ENCODE measurements around the gene PDIK1L.
A peak's percentile ranks its signal among the peaks of the same experiment; 100 is the strongest.

Gene PDIK1L

DNA sequence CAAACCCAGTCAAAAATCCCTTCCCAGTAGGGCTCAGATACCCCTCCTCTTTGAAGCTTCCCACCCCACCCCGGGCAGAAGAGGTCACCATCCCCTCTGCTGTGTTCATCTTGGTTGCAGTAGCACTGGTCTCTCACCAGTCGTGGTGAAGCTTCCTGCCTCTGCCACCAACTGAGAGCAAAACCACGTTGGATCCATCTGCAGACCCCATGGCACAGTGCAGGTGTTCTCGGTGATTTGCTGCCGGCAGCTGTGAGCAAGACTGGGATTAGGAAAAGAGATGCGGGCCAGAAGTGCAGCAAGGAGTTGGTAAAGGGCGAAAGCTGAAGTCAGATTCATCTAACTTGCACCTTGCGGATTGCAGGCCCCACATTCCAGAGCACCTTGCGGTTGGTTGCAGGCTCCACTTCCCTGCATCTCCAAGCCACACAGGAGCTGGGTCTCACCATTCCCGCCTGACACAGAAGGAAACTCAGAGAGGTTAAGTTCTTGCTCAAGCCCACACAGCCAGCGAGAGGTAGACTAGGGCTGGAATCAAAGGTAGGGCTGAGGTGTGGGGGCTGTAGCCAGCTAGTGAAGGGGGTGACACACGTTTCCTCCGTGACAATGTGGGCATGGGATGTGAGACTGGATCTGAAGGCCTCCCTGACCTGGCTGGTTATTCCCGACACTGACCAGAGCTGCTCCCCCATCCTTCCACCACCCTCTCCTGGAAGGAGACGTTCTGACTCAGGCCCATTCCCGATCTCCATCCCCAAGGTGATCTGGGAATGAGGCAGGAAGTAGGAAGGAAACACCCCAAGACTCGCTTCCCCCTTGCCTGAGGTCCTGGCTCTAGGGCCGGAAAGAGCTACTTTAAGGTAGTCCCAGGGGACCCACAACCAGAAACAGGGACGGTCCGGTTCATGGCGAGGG is 44.0 kb downstream of the PDIK1L start:
- DNase-seq (ENCODE audit: low spot score): peak; percentile 41

DNA sequence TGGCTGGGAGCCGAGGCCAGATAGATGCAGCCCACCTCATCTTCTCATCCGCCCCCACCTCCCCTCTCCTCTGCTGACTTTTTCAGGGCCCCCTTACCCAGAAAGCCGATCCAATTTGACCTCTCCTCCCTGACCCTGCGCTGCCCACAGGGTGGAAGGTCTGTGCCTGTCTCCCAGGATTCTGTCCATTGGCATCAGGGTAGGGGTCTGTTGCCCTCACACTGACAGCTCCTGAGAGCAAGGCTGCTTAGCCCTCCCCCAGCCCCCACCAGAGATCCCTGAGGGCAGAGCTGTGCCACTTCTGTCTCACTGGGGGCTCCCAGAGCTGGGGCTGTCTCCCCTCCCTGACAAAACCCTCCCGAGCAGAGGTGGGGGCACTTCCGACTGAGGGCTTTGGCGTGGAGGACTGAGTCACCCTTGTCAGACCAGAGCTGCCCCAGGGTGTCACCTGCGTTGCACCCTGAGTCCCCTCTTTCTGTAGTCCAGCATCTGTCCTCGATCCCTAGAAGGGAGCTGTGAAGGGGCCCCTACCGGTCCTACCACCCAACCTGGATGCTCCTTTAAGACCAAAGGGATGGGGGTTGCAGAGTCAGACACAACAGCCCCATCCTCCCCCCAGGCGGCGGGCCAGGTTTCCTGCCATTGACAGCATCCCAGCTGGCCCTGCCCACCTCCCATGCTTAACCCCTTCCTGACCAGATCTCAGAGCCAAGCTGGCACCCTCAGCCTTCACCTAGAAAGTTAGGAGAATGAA is 44.8 kb downstream of the PDIK1L start:
- no peak for DNase-seq (ENCODE audit: low spot score)

DNA sequence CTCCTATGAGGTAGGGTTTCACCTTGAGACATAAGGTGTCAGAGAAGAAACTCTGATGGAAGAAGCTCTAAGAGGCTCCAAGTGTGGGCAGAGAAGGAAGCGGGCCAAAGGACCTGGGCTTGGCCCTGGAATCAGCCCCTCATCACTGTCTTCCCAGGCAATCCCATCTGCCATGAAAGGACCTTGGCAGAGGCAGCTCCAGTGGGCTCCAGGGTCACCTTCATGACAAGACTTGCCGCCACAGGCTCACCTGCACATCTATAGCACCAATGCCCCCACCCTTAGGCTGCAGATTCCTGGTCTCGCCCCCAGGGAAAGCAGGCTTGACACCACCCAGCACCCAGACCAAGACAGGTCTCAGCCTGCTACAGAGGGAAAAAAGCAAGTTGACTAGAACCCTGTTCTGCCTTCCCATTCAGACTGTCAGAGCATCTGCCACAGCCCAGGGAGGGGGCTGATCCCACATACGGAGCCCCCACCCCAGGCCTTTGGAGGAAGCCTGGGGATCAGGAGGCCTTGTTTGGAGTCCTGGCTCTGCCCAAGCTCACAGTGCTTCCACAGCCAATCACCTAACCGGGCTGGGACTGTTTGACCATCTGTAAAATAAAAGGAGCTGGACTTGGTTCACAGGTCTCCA is 46.8 kb downstream of the PDIK1L start:
- DNase-seq (ENCODE audit: low spot score): no peak

GRCh38 chr1:26158908-26159742 is 47.5 kb downstream of the PDIK1L start, which contains the start of gene FAM110D:
TSS of gene FAM110D (plus strand) at chr1:26159079. CDS start at chr1:26161292, 2,213 bp downstream.
- DNase-seq (ENCODE audit: low spot score): no peak

- DNase-seq (ENCODE audit: low spot score): no peak
Measured at GRCh38 chr1:26159743-26160039, 48.1 kb downstream of the PDIK1L start.

DNA sequence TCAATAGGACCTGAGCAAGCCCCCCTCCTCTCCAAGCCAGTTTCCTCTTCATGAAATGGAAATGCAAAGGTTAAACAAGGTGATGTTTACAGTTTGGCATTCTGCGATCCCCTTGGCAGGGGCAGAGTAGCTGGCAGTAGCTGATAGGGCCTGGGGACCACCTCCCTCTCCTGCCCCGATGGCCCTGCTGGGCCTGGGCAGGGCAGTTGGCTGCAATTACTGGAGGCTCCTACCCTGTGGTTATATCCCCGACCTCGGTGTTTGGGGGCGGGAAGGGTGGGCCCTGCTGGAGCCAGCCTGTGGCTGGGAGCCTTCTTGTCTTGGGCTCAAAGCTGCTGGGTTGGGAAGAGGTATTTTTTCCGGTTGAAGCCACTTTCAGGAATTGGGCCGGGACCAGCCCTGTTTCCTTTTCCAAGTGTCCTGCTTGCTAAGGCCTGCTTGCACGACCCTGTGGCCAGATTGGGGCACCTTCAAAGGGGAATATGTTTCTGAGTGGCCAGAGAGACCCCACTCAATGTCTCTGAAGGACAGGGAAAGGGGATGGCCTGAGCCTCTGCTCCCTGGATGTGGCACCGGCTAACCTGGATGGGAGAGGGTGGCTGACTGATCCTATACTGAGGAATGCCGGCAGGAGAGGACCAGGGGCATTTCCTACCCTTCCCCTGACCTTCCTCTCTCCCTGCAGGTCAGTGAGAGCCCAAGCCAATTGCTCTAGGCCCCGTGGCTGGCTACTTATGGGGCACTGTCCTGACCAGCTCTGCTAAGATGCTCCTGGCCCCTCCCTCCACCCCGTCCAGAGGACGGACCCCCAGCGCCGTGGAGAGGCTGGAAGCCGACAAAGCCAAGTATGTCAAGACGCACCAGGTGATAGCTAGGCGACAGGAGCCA is 49.1 kb downstream of the PDIK1L start:
- DNase-seq (ENCODE audit: low spot score): no peak

- DNase-seq (ENCODE audit: low spot score): peak; percentile 80
Measured at GRCh38 chr1:26161415-26162219, 50.0 kb downstream of the PDIK1L start.

DNA sequence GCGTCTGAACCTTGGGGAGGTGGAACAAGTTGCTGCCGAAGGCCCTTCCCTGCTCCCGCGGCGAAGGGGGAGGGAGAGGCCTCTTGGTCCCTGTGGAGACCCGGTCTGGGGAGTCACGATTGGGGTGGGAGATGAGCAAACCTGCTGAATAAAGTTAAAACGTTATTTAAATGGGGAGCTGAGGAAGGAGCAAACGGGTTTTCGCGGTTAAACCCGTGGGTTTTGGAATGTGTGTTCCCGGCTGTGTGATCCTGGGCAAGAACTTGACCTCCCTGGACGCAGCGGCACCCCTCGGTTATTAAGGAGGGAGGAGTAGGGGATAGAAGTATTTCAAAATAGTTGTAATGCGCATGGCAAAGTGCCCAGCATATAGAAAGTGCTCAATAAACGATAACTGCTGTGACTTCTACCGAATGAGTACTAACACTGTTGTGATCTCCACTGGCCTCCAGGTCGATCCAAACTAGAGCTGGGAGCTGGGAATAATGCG is 50.6 kb downstream of the PDIK1L start:
- no peak for DNase-seq (ENCODE audit: low spot score)

- no peak for DNase-seq (ENCODE audit: low spot score)
Measured at GRCh38 chr1:26163684-26164035, 52.0 kb downstream of the PDIK1L start.

DNA sequence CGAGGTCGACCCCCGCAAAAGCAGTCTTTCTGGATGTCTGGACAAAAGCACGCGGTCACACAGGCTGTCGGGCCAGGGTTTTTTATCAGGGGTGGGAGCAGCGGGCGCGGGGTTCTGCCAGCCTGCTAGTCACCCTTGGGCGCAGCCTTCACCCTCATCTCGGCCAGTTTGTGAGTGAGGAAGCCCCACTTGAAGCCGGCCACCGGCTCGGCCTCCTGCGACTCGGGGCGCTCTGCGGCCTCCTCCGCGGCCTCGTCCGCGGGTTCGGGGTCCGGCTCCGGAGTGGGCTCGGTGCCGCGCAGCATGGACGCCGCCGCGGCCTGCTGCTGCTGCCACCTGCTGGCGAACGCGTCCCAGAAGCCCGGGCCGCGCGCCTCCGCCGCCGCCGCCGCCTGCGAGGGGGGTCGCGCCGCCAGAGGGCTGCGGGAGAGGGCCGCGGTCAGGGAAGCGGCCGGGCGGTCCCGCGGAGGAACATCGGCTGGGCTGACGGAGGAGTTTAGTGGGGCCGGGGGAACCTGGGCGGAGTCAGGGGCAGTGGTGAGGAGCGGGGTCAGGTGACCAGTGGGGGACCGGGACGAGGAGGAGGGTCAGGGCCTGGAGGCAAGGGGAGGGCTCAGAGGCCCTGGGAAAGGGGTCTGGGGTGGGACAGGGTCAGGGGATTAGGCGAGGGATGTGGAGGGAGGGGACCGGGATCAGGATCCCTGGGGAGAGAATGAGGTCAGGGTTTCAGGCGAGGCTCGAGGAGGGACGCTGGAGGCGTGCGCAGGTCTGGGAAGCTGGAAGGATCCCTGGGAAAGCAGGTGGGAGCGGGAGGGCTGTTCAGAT is 52.6 kb downstream of the PDIK1L start:
- no peak for DNase-seq (ENCODE audit: low spot score)

DNA sequence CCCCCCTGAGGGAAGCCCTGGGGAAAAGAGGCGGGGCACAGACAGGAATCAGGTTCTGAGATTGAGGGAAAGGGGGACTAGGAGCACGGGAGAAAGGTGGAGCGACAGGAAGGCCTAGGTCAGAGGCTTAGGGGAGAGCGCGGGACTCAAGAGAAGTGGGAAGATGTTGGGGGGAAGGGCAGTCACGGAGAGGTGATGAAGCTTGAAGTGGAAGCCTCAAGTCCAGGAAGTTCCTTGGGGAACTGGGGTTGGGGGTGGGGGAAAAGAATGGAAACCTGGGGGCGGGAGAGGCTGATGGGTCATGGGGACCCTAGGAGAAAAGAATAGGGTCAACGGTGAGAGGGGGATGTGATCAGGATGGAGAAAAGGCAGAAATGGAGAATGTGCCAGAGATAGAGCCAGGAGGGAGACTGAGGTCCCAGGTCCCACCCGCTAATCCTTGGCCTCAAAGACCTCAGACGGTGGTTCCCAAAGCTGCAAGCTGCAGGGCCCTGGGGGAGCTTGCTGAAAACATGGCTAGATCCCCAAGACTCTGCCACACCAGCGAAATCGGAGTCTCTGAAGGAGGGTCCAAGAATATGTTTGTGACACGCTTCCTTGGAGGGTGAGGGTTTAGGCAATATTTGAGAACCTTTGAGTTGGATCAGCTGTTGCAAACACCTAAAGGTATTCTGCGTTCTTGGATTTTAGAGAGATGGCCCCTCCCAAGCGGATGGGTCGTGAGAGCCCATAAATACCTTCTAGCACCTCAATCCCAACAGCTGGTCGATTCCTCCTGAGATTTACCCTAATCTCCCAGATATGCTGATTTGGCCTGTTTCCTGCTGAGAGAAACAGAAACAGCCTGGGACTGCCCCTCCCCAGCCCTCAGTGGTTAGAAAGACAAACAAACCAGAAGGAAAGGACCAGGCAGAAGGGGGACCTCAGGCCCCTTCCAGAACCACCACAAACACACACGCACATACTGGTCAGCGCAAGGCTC is 53.5 kb downstream of the PDIK1L start:
- DNase-seq (ENCODE audit: low spot score): no peak

DNA sequence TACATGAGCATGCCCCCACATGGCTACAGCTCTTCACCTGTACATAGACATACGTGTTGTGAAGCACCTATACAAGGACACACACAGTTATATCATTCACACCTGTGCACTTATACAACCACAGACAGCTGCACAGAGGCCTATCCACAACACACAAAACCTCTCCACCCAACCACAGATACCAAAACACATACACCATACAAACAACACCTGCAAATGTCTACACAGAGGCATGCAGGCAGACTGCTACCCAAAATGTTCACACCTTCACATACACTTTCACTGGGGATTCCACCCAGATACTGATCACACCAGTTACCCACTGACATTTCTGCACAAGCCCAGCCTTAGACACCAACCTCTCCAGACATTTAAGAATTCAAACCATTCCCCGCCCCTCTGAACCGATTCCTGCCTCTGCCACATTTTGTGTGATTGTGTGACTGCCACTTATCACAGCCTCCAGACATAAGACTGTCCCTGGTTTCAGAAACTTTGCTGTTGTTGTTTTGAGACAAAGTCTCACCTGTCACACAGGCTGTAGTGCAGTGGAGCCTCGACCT is 55.2 kb downstream of the PDIK1L start:
- DNase-seq (ENCODE audit: low spot score): no peak

- no peak for DNase-seq (ENCODE audit: low spot score)
Measured at GRCh38 chr1:26168410-26169197, 57.0 kb downstream of the PDIK1L start, which contains the start of gene C1orf232. TSS of gene C1orf232 (minus strand) at chr1:26168963. CDS start at chr1:26168499, 464 bp downstream.

DNA sequence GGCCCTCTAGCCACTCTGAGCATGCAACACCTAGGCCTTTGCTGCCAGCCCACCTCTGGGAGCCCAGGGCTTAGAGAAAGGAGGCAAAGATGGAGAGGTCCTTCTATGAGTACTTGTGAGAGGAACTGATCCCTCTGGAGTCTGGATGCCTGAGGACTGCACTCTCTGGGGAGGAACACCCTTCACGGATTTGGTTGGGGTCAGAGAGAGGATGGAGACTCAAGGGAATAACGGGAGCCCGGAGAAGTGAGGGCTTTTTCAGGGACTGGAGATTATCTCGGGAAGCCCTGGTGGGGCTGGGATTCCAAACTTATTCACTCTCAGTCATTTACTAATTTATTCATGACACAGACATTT is 57.6 kb downstream of the PDIK1L start:
- no peak for DNase-seq (ENCODE audit: low spot score)

- peak; percentile 92 for DNase-seq (ENCODE audit: low spot score)
Measured at GRCh38 chr1:26169669-26170471, 58.2 kb downstream of the PDIK1L start, which contains the start of gene ZNF593. TSS of gene ZNF593 (plus strand) at chr1:26169908. CDS start at chr1:26169984, 76 bp downstream.

DNA sequence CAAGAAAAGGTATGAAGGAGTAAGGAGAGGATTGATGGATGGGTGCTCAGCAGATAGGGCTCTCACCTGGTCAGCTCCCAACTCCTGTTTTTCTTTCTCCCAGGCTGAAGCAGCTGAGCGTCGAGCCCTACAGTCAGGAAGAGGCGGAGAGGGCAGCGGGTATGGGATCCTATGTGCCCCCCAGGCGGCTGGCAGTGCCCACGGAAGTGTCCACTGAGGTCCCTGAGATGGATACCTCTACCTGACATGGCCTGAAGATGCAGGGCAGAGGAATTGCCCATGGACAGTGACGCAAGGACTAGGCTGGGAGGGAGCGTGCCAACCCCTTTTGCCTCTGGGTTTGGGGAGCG is 58.8 kb downstream of the PDIK1L start:
- DNase-seq (ENCODE audit: low spot score): no peak

Data from left forelimb (tissue), 1 donor.